Stimulated activated CD4-positive, alpha-beta T cell treated with anti-CD3 and anti-CD28 coated beads, Interleukin-4, amount 100 ng/mL, for 1 hour (primary cell): ENCODE data around the gene PTPRZ1.

Experiments
- DNase-seq: peaks from one replicate; pipeline ENCODE4 v3.0.0-alpha.2; 2020

PTPRZ1 gene

DNA sequence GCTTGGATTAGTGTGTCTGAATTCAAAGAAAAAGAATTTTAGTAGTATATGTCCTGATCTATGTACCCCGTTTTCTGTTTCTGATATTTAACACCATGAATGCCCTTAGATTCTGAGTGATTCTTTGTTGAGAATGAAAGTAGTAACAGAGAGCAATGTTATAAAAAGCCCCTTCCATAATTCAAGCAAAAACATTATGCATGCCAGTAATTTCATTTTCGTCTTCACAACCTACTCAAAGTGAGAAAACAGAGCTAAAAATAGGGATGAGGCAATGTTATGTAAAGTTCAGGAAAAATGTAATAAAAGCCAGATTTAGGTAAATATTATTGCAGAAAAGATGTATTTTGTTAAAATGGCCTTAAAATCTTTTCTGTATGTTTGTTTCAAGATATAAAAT, 28.1 kb downstream of the PTPRZ1 start:
- DNase-seq: no peak

DNA sequence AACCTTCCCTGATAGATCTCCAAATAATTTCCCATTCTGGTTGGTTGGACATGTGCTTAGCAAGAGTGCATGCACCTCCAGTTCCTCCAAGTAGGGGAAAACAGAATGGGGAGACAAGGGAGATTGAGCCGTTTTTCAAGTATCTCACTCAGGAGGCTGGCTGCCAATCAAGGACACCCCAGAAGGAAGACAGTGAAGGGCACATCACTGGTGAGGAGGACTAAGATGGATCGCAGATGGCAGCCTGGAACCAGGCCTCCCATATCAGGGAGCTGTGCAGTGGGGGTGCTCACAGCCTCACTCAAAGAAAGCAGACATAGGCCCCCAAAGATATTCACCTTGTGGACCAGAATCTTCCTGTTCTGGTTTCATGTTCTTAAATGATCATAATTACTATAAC, 31.2 kb downstream of the PTPRZ1 start:
- no peak for DNase-seq

DNA sequence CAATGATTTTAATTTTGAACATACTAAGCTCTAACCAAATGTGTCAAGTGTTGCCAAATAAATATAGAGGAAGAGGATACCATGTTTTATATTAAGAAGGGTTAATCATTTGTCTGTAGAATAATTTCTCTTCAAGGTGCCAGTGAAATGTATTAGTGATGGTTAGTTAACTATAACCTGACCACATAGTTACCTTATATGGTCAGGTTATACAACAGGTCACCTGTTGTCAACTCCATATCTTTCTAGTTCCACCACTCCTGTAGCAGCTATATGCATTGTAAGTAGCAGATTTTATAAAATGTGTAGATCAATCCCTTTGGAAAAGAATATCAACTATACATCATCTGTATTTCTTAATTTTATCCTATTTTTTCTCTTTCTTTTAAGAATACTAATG, 35.1 kb downstream of the PTPRZ1 start:
- no peak for DNase-seq

DNA sequence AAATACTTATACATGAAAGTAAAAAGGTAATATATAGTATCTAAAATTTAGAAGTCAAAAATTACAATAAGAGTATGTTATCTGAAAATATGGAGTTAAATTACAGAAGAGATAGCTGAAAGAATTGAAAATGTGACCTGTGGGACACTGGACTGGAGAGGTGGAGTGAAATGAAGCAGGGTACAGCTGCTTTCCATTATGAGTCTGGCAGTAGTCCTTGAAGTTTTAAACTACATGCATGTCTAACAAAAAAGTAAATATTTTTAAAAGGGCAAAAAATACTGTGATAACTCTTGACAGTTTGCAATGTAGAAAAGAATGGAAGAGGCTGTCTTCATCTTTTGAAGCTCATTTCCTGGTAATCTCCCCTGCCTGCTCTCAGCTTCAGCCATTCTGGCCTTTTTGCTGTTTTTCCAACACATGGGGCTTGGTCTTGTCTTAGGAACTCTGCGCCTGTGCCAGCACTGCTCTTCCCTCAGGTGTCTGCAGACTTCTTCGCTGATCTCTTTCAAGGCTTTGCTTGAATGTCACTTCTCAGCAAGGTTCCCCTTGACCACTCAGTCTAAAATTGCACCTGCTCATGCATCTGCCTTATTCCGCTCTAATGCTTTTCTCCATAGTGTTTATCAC, 36.9 kb downstream of the PTPRZ1 start:
- no peak for DNase-seq

DNA sequence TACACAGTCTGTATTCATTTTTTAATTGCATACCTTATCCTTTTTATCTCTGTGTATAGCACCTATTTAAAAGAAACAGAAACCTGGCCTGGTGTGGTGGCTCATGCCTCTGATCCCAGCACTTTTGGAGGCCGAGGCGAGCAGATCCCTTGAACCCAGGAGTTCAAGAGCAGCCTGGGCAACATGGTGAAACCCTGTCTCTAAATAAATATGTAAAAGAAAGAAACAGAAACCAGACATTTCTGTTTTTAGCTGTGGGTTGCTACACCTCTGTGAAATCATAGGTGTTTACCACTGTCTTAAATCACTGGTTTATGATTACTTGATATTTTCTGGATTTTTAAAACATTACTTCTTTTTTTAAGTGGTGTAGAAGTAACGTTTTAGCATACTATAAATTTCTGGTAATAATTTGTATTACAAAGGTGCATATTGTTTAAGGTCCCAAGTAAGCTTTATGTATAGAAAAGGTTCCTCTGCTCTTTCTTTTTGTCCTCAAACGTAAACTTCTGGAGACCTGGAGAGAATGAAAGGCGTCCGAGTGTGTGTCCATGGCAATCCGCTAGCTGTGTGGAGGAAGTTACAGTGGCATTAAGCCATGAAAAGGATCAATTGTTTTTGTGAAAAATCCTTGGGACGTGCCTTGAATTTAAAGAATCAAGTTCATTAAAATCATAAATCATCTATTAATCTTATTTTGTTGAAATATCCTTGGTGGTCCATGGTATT, 41.1 kb downstream of the PTPRZ1 start:
- no peak for DNase-seq

DNA sequence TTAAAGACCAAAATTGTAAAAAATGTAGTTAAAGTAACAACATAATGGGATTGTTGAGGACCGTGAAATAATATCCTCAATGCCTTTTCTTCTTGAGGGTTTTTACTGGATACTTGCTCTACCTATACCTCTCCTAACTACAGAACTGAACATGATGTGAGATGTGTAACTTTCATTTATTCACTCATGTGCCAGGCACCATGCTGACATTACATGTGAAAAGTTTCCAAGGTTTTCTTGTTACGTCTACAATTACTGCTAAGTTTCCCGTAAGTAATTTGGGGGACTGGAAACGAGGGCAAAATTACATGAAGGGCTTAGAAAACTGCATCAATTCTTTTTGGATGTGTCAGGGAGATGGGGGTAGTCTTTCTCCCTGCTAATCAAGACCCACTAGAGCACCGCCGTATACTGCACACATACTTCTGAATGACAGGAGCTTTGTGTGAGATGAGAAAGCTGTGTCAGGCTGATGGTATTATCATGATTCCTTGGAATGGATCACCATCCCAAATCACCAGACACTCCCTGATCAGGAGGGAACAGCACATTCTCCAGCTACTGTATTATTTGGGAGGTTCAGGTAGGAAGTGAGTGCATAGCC, 41.8 kb downstream of the PTPRZ1 start:
- no peak for DNase-seq

- DNase-seq: no peak
These were observed 43.2 kb downstream of the PTPRZ1 start for GRCh38 chr7:121916211-121916610.

DNA sequence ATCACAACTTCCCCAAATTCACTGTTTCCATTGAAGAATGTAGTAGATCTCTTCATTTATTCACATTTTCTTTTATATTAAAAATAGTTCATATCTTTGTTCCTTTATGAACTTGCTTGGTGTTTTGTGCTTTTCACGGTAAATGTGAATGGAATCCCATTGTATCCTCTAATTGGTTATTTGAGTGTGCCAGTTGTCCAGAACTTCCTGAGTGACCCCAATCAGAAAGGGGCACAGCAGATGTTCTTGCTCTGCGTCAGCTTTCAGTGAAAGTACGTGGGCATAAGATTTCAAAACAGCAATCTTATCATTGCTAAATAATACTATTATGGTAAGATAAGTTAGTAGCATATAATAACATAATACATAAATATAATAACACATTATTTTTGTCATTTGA, 47.0 kb downstream of the PTPRZ1 start:
- DNase-seq: no peak

GRCh38 chr7:121924269-121925186, 51.6 kb downstream of the PTPRZ1 start:
- no peak for DNase-seq

DNA sequence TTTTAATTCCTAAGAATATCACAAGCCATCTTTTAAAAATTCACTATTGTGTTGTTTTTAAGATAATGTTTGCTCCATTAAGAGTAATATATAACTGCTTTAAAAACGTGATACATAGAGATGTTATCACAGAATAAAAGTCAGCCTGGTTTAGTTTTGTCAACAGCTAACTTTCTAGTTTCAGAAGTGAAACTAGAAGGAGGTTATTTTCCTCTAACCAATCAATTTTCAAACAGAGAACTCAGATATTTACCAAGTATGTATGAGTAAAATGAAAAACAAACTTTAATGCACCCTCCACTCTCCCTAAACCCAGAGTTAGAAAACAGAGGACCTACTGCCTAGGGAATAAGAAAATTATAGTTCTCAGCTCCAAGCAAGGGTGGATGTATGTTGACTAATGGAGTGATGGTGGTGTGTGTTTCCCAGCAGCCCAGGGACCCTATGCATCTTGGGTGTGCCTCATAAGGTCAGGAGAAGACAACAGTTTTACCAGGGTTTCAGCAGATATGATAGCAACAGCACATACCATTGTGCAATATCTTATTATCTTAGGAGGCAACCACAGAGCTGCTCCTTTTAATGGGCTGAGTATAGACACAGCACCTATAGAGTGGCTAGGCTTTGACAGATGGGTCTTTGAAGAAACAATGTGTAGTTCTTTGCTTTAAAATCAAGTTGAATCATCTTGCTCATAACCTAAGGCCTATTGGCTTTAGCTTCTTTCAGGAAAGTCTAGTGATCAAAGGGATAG, 58.4 kb downstream of the PTPRZ1 start:
- no peak for DNase-seq

DNA sequence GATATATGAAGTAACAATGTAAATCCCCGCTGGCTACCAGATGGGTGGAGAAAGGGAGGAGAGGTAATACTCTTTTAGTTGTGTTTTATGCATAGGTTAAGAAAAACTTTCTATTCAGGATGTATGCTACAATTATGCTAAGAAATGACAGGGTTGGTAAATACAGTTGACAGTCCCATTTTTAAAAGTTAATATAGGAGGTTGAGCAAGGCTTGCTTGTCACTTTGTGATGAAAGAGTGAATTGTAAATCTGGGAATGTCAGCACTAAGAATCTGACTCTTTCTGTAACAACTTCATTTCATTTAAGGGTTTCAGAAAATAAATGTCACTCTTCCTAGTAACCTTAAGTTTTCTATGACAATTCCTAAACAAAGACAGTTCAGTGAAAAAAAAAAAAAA, 59.8 kb downstream of the PTPRZ1 start:
- DNase-seq: no peak

- no peak for DNase-seq
These were observed 64.1 kb downstream of the PTPRZ1 start for GRCh38 chr7:121936951-121937623.

DNA sequence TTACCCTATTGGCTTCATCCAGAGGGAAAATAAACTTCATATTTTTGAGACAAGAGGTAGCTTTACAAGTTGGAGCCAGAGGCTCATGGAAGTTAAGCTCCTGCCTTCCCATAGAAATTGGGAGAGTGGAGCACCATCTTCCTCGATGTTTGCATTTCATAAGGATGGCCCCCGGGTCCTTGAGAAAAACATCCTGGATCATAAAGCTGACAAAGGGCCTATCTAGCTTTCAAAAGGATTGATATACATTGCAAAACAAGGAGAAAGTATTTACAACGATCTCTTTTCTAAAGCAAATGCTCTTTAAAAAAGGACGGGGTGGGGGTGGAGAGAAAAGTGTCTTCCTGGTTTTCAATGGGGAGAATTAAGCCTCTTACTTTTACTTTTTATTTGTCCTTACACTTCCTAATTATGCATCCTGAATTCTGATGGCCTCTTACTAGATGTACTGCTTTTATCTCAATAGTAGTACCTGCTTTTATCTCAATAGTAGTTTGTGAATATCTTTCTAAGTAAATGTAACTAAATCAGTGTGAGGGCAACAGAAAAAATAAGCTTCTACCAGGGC, 65.6 kb downstream of the PTPRZ1 start:
- DNase-seq: no peak

DNA sequence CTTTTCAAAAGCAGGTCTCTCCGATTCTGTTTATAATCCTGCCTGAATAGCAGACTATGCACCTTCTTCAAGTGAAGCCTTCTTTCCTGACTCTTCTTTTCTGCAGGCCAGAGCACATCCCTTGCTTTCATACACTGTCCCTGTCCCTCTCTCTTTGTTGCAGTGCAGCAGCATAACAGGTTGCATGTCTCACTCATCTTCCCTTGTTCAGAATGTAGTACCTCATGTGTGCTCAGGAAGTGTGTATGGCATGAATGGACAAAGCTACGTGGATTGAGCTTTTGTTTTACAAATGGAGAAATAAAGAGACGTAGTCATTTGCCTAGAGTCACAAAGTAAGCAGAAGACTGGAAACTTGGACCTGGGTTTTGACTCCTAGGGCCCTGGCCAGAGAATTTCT, 68.0 kb downstream of the PTPRZ1 start:
- DNase-seq: no peak

DNA sequence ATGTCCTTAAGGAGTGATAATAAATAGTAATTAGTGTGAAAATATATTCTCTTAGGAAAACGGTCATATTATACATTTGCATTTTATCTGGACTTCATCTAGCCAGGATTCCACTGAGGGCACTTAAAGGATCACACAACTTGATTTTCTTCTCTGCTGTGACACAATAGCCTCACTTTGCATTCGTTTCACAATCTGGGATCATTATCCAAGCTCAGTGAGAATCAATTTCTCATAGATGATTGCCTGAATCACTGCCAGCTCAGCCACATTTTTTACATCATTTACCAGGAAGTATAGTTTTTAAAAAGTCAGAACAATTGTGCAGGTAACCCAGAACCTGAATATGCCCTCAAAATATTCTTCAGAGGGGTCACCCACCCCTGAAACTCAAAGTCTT, 68.9 kb downstream of the PTPRZ1 start:
- no peak for DNase-seq

- DNase-seq: no peak
These were observed 72.1 kb downstream of the PTPRZ1 start for GRCh38 chr7:121945066-121945465.

GRCh38 chr7:121945480-121946236, 72.7 kb downstream of the PTPRZ1 start:
- no peak for DNase-seq

- DNase-seq: no peak
These were observed 80.2 kb downstream of the PTPRZ1 start for GRCh38 chr7:121953164-121953563.

DNA sequence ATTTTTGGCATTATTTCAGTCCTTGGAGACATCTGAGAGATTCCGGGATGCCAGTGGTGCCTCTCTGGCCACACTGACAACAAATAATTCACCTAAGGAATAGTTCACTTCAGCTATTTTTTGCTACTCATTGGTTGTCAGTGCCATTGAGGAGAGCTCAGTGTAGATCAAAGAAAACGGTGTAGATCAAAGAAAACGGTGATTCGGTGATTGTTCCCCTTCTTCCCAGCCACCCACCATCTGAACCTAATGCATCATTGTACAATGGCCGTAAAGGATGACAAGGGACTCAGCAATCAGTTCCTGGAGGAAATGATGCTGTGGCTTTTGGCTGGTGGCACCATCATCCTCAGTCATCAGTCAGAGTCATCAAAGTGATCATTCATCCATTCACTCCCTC, 80.6 kb downstream of the PTPRZ1 start:
- no peak for DNase-seq

DNA sequence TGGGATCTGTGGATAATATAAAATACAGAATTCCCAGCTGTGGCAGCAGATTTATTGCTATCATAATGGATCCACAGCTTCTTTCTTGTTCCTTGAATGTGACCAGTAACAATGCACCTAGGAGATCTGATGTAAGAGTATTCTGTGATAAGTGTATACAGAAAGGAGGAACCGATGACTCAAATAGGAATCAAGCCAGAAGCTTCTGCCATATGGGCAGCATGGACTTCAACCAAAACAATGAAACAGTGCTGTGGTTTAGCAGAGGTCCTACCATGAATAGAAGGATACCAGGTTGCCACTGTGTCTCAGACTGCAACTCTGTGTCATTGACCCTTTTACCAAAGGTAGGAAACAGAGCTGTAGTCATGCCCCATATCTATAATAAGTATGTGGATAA, 81.8 kb downstream of the PTPRZ1 start:
- DNase-seq: no peak

DNA sequence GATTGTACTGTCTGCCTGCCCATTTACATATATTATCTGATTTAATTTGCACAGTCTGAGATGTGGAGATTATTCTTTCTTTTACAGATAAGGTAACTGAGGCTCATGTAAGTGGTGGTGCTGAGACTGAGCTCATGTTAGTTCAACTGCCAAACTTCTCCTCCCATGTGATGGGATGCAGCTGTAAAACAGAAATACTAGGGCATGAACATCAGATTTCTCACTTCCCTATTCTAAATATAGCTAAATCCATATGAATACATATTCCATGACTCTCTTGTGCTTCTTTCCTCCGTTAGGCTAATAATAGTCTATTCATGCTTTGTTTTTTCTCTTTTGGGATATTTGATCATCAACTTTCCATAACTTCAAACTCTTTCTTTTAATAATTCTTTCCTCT, 84.7 kb downstream of the PTPRZ1 start:
- no peak for DNase-seq
